H7 (cell line): Measurements from ENCODE around the gene FAM20C. TPM values are rescaled to one million over a fixed set of nuclear protein-coding genes. Genes with fewer than 3 reads are reported as not detected.
"Not testable (repeated sequence)": the region's sequence is repeated elsewhere in the genome, so short reads cannot be mapped to it uniquely, and the experiment has no call there.

Source experiments
- DNase-seq: peaks from one replicate; pipeline ENCODE4 v3.0.0; 2012
- H3K27me3 ChIP-seq: 2 replicates; pipeline ENCODE4 v1.6.0; 2011; ENCODE audit warnings: mild to moderate bottlenecking, low read length; ENCODE audit not compliant: control insufficient read depth, insufficient read depth
- H3K36me3 ChIP-seq: replicated peaks from 2 replicates; pipeline ENCODE4 v1.5.1; 2011; ENCODE audit warnings: low read length; ENCODE audit not compliant: control insufficient read depth, insufficient read depth
- H3K4me3 ChIP-seq: 2 replicates; pipeline ENCODE4 v1.5.1; 2011; ENCODE audit warnings: low read depth, mild to moderate bottlenecking, control low read depth, low read length, moderate library complexity; ENCODE audit not compliant: insufficient read depth
- total RNA-seq: library from RNA; depleted of rRNA; stranded (reverse); fragments of >200 nt; shearing (Covaris generic); gene quantifications from 2 replicates; pipeline ENCODE4 v1.2.3, GENCODE V29; 2014

Gene FAM20C
- total RNA-seq, 1 experiment from 2014 or later = 63.2 TPM

DNA sequence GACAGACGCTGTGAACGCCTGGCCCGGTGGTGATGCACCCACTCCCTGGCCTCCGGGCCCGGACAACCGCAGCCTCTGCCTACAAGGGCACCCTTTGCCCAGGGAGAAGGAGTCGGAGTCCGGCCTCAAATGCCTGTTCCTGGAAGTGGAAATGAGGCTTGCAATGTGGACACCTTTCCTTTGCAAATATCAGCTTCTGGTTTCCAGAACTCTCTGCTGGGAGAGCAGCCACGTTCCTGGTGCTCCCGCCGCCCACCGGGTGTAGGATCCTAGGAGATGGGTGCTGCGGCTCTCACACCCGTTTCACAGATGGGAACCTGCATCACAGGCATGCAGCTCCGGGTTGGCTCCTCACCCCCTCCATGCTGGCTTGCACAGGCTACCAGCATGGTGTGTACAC is 100.5 kb downstream of the FAM20C start:
- DNase-seq = peak; percentile 34
- peaks cover 17% of the 10 kb centered on the region; the same call in 1 of the 2 replicates for H3K27me3 ChIP-seq

DNA sequence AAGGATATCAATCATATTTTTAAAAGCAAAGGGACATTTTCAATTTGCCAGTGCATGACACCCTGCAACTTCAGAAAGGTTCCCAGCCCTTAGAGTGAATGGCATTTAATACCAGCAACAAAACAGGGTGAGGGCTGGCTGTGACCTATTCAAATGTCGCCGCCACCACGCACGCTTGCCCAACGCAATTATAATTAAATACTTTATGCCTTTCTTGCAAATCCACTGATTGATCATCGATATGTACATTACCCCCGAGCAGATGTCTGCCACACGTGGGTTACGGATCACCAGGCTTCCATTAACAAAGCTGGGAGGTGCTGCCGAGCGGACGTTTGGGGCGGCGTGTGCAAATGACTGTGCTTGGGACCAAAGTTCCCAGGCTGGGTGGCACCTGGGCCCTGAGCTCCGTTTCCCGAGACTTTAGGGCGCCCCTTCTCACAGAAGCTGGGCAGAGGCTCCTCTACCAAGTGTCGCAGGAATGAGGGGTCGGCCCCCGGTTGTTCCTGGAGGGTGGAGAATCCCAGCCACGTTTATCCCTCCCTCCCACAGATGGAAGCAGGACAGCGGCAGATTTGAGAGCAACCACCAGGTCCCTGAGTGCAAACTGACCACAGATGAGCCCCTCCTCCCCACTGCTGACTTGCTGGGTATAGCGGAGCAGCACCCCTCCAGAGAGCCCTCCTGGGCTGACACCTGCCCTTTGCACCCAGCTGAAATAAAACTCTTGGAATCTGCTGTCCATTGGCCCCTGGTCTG is 101.5 kb downstream of the FAM20C start:
- peak; percentile 45 for DNase-seq
- Histone ChIP-seq H3K27me3 (peaks cover 14% of the 10 kb centered on the region; the same call in 1 of the 2 replicates), H3K36me3 (no peaks in the 10 kb centered on the region), H3K4me3 (no peak overlapping the region)

More for the DNA sequence above, 100.5 kb downstream of the FAM20C start:
- H3K36me3 ChIP-seq = no peaks in the 10 kb centered on the region
- H3K4me3 ChIP-seq = no peak overlapping the region

DNA sequence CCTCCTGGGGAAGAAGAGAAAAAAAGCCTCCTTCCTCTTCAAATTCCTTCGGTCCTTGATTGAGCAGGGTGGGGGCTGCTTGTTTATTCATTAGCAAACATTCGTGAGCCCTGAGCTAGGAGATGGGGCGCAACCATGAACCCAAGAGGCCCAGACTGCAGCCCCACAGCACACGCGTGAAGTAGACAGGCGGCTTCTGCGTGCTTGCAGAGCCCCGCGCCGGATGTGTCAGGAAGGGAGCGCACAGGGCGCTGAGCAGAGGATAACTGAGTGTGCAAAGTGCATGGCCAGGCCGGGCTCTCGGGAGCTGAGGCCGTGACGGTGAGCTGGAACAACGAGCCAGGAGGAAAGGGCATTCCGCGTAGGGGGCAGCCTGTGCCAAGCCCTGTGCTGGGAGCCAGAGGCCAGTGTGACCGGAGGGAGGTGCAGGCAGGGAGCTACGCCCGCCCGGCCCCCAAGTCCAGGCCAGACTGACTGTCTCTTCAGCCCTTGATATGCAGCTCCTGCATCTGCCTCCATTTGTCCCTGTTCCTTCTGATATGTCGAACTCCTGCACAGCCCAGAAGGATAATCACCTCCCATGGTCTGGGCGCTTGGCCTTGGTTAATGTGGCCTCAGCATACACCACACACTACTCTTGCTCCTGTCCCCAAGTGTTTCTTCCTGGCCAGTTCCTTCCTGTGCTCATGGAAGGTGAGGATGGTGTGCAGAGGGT is 102.2 kb downstream of the FAM20C start:
- no peak overlapping the region for H3K4me3 ChIP-seq
- H3K36me3 ChIP-seq = no peaks in the 10 kb centered on the region
- peak; percentile 34 for DNase-seq
- peaks cover 9% of the 10 kb centered on the region; the same call in 1 of the 2 replicates for H3K27me3 ChIP-seq

DNA sequence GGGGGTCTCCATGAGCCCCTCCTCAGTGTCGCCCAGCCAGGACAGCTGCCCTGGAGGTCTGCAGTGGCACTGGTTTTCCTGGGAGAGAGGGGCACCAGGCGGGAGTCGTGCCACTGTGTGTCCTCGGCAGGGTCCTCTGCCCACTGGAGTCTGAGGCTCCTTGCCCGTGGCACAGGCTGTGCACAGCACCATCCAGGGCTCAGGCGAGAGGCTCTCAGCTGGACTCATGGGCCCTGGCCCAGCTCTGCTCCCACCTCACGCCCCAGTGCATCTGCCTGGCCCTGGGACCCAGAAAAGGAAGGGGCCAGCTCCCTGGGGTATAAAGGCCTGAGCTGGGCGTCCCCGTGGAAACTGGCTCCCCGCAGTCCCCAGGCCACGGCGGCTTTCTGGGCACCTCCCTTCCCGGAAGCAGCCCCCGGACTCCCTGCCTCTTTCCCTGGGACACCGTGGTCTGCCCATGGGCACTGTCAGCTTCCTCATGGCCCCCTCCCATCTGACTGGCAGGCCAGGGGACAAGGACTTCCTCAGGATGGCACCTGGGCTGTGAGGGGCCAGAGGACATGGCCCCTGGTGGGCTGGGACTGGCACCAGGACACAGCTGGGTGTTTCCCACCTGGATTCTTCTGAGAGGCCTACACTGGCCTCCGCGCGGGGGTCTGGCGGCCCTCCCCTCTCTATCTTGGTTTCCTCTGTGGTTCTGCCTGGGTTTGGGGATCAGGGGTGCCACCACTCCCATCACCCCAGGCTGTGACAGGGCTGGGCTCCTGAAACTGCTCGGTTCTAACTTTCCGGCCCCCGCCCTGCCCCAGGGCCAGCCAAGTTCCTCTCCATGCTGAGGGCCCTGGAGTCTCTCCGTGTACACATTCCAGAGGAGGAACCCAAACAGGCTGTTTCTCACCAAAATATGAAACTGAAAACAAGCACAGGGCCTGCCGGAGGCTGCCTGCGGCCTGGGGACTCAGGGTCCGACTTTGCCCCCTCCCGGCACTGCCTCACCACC is 103.1 kb downstream of the FAM20C start:
- peak; percentile 41 for DNase-seq
- no peaks in the 10 kb centered on the region for H3K36me3 ChIP-seq

DNA sequence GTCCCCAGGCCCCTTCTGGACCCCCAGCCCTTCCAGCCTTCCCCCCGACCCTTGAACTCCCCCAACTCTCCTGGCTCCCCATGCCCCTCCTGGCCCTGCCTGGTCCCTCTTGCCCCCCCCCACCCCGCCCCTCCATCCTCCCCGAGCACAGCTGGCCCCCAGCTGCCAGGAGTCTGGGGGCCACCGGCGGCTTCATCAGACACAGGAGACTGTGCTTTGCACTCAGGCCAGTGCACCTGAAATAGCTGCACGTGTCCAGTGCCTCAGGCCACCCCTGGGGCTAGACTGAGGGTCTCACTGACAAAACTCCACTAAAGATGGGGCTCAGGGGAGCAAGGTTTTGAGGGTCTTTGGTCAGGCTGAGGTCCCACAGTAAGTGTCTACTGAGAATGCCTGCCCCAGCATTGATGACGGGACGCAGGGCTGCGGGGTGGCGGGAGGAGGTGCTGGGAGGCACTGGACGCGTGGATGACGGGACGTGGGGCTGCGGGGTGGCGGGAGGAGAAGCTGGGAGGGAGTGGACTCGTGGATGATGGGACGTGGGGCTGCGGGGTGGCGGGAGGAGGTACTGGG is 104.1 kb downstream of the FAM20C start:
- Histone ChIP-seq H3K27me3 (no peaks in the 10 kb centered on the region; the same call in 1 of the 2 replicates), H3K36me3 (no peaks in the 10 kb centered on the region), H3K4me3 (no peak overlapping the region)
- DNase-seq = peak; percentile 33

More for the DNA sequence above, 103.1 kb downstream of the FAM20C start:
- peaks cover 2% of the 10 kb centered on the region; the same call in 1 of the 2 replicates for H3K27me3 ChIP-seq
- no peak overlapping the region for H3K4me3 ChIP-seq

DNA sequence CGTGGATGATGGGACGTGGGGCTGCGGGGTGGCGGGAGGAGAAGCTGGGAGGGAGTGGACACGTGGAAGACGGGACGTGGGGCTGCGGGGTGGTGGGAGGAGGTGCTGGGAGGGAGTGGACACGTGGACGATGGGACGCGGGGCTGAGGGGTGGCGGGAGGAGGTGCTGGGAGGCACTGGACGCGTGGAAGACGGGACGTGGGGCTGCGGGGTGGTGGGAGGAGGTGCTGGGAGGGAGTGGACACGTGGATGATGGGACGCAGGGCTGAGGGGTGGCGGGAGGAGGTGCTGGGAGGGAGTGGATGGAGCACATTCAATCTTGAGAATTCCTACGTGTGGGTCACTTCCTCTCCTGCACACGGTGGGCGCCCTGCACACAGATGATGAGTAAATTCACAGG is 104.8 kb downstream of the FAM20C start:
- H3K4me3 ChIP-seq, H3K36me3 ChIP-seq, DNase-seq, H3K27me3 ChIP-seq: not testable (repeated sequence)

DNA sequence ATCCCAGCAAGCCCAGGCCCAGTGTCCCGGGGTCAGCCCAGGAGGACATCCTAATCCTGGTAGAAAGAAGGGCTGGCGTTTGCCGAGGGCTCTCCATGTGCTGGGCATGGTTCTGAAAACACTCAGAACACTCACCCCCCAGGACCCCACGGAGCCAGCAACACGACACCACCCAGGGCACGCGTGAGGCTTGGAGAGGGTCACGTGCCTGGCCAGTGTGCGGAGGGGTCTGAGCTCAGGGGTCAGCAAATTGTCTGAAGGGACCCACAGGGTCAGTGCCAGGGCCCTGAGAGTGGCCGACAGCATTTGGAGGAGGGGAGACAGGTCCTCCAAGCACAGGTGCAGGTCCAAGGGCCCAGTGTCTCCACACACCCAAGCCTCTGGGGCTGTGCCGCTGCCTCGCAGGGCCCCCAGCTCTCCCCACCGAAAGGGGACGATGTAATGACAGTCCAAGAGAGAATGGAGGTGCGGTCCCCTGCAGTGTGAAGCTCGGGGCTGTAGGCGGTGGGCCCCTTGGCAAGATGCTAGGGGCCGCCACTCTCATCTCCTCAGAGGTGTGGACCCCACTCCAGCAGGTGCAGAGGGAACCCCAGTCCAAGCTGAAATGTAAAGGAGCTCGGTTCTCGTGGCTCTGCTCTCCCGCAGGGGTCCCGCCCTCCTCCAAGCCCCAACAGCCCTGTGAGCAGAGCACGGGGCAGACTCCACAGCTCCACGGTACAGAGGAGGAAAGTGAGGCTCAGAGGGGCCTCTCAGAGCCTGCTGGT is 105.4 kb downstream of the FAM20C start:
- DNase-seq = peak; percentile 52
- H3K27me3 ChIP-seq = no peaks in the 10 kb centered on the region
- H3K36me3 ChIP-seq = no peaks in the 10 kb centered on the region
- no peak overlapping the region for H3K4me3 ChIP-seq

DNA sequence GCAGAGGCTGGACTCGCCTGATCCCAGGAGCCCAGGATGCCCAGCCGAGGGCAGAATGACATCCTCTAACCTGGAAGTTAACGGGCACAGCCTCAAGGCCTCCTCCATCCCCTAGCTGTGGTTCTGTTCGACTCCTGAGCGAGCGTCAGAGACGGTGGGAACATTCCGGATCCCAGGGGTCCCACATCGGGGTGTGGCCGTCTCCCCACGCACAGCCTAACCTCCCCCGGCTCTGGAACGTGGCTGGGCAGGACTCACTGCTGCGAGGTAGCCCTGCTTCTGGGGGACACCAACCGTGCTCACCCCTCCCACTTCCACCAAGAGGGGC is 106.0 kb downstream of the FAM20C start:
- Histone ChIP-seq H3K27me3 (no peaks in the 10 kb centered on the region), H3K4me3 (no peak overlapping the region)
- peak; percentile 47 for DNase-seq

DNA sequence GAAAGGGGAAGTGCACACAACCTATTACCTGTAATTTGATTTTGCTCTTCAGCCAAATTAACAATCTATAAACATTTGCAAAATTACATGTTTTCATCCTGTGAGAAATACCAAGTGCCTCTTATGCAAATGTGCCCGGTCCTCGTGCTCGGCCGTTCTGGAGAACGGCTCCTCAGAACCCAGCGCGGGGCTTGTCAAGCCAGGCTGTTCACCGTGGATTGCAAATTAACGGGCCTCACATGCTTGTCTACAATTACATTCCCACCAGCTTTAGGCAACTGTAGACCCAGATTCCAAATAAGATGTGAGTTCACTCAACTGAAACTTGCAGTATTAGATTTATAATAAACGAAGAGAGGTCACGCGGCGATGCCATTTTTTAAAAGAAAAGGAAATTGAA is 106.4 kb downstream of the FAM20C start:
- Histone ChIP-seq H3K27me3 (no peaks in the 10 kb centered on the region), H3K4me3 (no peak overlapping the region), H3K36me3 (no peaks in the 10 kb centered on the region)
- DNase-seq = peak; percentile 50

More for the DNA sequence above, 106.0 kb downstream of the FAM20C start:
- H3K36me3 ChIP-seq = no peaks in the 10 kb centered on the region

DNA sequence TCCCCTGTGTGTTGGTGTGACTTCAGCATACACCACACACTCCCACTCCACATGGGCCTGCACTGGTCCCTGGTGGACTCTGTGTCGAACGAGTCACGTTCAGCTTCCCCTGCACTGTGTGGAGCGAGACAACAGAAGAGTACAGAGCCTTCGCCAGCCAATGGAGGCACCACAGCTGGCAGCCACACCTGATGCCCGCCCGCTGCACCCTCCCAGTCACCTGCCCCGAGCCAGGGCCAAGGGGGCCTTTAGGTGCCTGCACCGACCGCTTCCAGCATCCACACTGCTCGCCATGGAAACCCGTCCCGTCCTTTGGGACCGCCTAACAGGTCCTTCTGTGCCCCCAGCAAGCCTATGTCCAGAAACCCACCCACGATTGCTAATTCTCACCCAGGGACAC is 106.8 kb downstream of the FAM20C start:
- Histone ChIP-seq H3K27me3 (no peaks in the 10 kb centered on the region), H3K4me3 (no peak overlapping the region), H3K36me3 (no peaks in the 10 kb centered on the region)
- peak; percentile 34 for DNase-seq

DNA sequence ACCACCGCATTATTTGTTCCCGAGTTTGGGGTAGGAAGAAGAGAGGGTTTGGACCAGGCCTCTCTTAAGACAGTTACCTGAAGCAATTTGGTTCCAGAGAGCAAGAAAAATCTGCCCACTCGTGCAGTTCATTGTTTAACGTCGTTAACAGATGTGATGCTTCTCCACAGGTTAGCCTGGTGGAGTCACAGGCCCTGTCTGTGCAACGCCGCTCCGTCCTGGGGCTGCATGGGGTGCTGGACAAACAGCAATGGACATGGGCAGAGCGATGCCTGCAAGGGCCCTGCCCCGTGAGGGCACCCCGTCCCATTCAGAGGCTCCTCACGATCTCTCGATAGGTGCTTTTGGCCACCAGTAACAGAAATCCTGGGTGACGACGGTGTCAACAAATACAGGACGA is 107.3 kb downstream of the FAM20C start:
- peak; percentile 39 for DNase-seq
- Histone ChIP-seq H3K36me3 (no peaks in the 10 kb centered on the region), H3K27me3 (no peaks in the 10 kb centered on the region), H3K4me3 (no peak overlapping the region)

DNA sequence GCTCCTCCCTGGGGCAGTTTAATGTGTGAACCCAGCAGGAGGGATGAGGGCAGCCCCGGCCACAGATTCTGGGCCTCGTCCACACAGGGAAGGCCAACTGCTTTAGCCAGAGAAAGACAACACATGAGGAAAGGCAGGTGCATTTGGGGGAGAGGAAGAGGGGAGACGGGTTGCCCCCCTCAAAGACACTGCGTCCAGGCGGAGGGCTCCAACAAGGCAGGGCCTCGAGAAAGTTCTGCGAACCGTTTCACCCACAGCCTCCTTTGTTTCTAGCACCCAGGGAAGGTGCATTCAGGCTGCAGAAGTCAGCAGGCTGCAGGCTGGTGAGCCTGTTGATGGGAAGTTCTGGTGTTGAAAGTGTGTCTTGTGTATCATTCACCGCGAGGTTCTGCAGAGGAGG is 107.7 kb downstream of the FAM20C start:
- H3K27me3 ChIP-seq = no peaks in the 10 kb centered on the region
- no peak overlapping the region for H3K4me3 ChIP-seq
- no peak for DNase-seq
- H3K36me3 ChIP-seq = no peaks in the 10 kb centered on the region

DNA sequence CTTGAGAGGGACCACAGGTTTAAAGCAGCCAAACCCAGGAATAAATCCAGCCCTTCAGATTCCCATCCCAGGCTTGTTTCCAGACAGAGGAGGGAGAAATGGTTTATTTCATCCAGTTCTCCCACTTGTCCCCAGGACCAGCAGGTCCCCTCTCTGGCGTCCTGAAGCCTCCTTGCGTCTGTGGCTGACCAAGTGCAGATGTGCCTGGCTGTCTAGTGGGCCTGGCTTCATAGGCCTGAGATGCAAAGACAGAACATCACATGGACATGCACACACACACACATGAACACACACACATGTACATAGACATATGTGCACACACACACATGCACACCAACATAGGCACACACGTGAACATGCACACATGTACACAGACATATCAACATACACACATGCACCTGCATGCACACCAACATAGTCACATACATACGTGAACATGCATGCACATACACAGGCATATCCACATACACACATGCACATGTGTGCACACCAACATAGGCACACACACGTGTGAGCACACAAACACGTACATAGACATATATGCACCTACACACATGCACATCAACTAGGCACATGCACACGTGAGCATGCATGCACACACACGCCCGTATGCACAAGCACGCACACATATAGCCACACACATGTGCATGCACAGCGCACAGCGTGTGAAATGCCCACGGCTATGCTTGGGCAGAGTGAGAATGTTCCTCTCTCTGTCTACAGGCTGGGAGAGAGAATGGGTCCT is 108.3 kb downstream of the FAM20C start:
- H3K27me3 ChIP-seq = no peaks in the 10 kb centered on the region
- no peak overlapping the region for H3K4me3 ChIP-seq
- no peaks in the 10 kb centered on the region for H3K36me3 ChIP-seq
- DNase-seq = peak; percentile 32
